Uterus (tissue), 2 donors: ENCODE measurements around the gene ASAP2.

Experiments used
- CTCF ChIP-seq, 4 experiments: fragments of 200-600 bp in 2 of 4; fragments of 450-650 bp in 2 of 4; sonication (generic) in 2 of 4; IDR thresholded peaks; one replicate each; pipeline ENCODE4 v1.5.1; 2016 to 2019; ENCODE audit warnings: antibody characterized with exemption in 4 of 4, mild to moderate bottlenecking in 2 of 4, moderate library complexity in 1 of 4
- POLR2A ChIP-seq, 2 donors: fragments of 450-650 bp; IDR thresholded peaks; one replicate each; pipeline ENCODE4 v1.6.1; 2016; ENCODE audit warnings: antibody characterized with exemption in 2 of 2, mild to moderate bottlenecking in 1 of 2, moderate library complexity in 1 of 2

GRCh38 chr2:9262671-9263171, 56.1 kb downstream of the ASAP2 start:
- TF ChIP-seq CTCF (IDR thresholded peaks at IDR 0.05) (no peak), POLR2A (IDR thresholded peaks at IDR 0.05) (no peak)
